A549 (cell line): ENCODE measurements around the gene HEXIM2. TPM values are rescaled to one million over a fixed set of nuclear protein-coding genes. Genes with fewer than 3 reads are reported as not detected.

Source experiments
- BCL3 ChIP-seq: fragments of >200 bp; sonication (Bioruptor Twin); formaldehyde crosslinking; IDR thresholded peaks from 3 replicates; pipeline ENCODE4 v1.6.1; 2016
- CBX2 ChIP-seq: fragments of 200-600 bp; sonication (generic); IDR thresholded peaks from 2 replicates; pipeline ENCODE4 v1.6.1; 2016; ENCODE audit warnings: low read depth, mild to moderate bottlenecking, borderline replicate concordance
- CHD4 ChIP-seq: fragments of 200-600 bp; sonication (generic); IDR thresholded peaks from 2 replicates; pipeline ENCODE4 v1.6.1; 2016; ENCODE audit warnings: antibody characterized with exemption, mild to moderate bottlenecking, borderline replicate concordance
- ELK1 ChIP-seq: fragments of 150-350 bp; IDR thresholded peaks from 2 replicates; pipeline ENCODE4 v1.6.1; 2014; ENCODE audit warnings: low read depth, mild to moderate bottlenecking, low read length
- FOXS1 ChIP-seq: fragments of 250-450 bp; sonication (Bioruptor Pico); IDR thresholded peaks from 2 replicates; pipeline ENCODE4 v1.5.0; 2020; ENCODE audit warnings: mild to moderate bottlenecking, moderate library complexity
- HEYL ChIP-seq: fragments of 250-450 bp; sonication (Bioruptor Pico); IDR thresholded peaks from 2 replicates; pipeline ENCODE4 v1.8.0; 2021; ENCODE audit warnings: mild to moderate bottlenecking, moderate library complexity
- JUN ChIP-seq, 2 experiments: fragments of >200 bp; sonication (Bioruptor Twin); formaldehyde crosslinking; IDR thresholded peaks; 2 replicates in 1 of 2; 3 replicates in 1 of 2; pipeline ENCODE4 v1.6.1; 2016 to 2017
- MAZ ChIP-seq: fragments of 150-350 bp; IDR thresholded peaks from 2 replicates; pipeline ENCODE4 v1.6.1; 2014; ENCODE audit warnings: antibody characterized with exemption, low read depth, low read length, borderline replicate concordance
- NFE2L2 ChIP-seq: fragments of 150-350 bp; conservative IDR thresholded peaks from 2 replicates; pipeline ENCODE4 v1.6.1; 2014; ENCODE audit warnings: low read length
- PHF8 ChIP-seq: fragments of 200-600 bp; sonication (generic); IDR thresholded peaks from 2 replicates; pipeline ENCODE4 v1.6.1; 2016; ENCODE audit warnings: low read depth, mild to moderate bottlenecking, antibody characterized with exemption, moderate library complexity, borderline replicate concordance
- POLR2AphosphoS2 ChIP-seq: conservative IDR thresholded peaks from 2 replicates; pipeline ENCODE4 v1.6.1; 2012; ENCODE audit warnings: low read length, improper control_type of control experiment, inconsistent platforms
- RFX5 ChIP-seq: fragments of 450-650 bp; IDR thresholded peaks from 2 replicates; pipeline ENCODE4 v1.7.1; 2014; ENCODE audit warnings: antibody characterized with exemption, mild to moderate bottlenecking, moderate library complexity
- RNF2 ChIP-seq: fragments of 200-600 bp; sonication (generic); IDR thresholded peaks from 2 replicates; pipeline ENCODE4 v1.6.1; 2016; ENCODE audit warnings: low read depth, mild to moderate bottlenecking, antibody characterized with exemption, moderate library complexity, borderline replicate concordance
- SMC3 ChIP-seq: fragments of >200 bp; sonication (Bioruptor Twin); formaldehyde crosslinking; IDR thresholded peaks from 3 replicates; pipeline ENCODE4 v1.6.1; 2018; ENCODE audit warnings: inconsistent platforms
- SREBF2 ChIP-seq: fragments of 450-650 bp; IDR thresholded peaks from 2 replicates; pipeline ENCODE4 v1.6.1; 2014; ENCODE audit warnings: mild to moderate bottlenecking, moderate library complexity
- TFCP2L1 ChIP-seq: fragments of 250-450 bp; sonication (Bioruptor Pico); IDR thresholded peaks from 2 replicates; pipeline ENCODE4 v1.5.0; 2021; ENCODE audit warnings: mild to moderate bottlenecking
- TP53 ChIP-seq: fragments of 250-450 bp; sonication (Bioruptor Pico); IDR thresholded peaks from 2 replicates; pipeline ENCODE4 v1.5.0; 2021; ENCODE audit warnings: mild to moderate bottlenecking, moderate library complexity
- ZSCAN20 ChIP-seq: fragments of 250-450 bp; sonication (Bioruptor Pico); IDR thresholded peaks from 2 replicates; pipeline ENCODE4 v1.8.0; 2022; ENCODE audit warnings: mild to moderate bottlenecking, moderate library complexity
- polyA plus RNA-seq, 4 experiments: library from polyadenylated mRNA; depleted of rRNA in 3 of 4; stranded (reverse); fragments of >200 nt; fragmentation: RNase III in 1 of 4; extraction: RNeasy Plus Mini Kit Qiagen cat#74134 plus additional on column Dnase treatment in 1 of 4; gene quantifications; 2 replicates in 3 of 4; 3 replicates in 1 of 4; pipeline ENCODE4 v1.2.3, GENCODE V29; 2011 to 2017
- TF ChIP-seq, protein P1 (sequence below): fragments of 250-450 bp; sonication (Bioruptor Pico); IDR thresholded peaks from 2 replicates; pipeline ENCODE4 v1.5.0; 2020; ENCODE audit warnings: low read depth, mild to moderate bottlenecking, moderate library complexity
- TF ChIP-seq, protein P2 (sequence below): fragments of 200-600 bp; sonication (generic); IDR thresholded peaks from 2 replicates; pipeline ENCODE4 v1.6.1; 2016; ENCODE audit warnings: antibody characterized with exemption, mild to moderate bottlenecking, moderate library complexity
- TF ChIP-seq, protein P3 (sequence below): IDR thresholded peaks from 2 replicates; pipeline ENCODE4 v1.6.1; 2012

The HEXIM2 gene
- polyA plus RNA-seq, 2 of the 4 experiments (the other 2 are of a cell fraction) = 15.5 to 23.1 TPM

DNA sequence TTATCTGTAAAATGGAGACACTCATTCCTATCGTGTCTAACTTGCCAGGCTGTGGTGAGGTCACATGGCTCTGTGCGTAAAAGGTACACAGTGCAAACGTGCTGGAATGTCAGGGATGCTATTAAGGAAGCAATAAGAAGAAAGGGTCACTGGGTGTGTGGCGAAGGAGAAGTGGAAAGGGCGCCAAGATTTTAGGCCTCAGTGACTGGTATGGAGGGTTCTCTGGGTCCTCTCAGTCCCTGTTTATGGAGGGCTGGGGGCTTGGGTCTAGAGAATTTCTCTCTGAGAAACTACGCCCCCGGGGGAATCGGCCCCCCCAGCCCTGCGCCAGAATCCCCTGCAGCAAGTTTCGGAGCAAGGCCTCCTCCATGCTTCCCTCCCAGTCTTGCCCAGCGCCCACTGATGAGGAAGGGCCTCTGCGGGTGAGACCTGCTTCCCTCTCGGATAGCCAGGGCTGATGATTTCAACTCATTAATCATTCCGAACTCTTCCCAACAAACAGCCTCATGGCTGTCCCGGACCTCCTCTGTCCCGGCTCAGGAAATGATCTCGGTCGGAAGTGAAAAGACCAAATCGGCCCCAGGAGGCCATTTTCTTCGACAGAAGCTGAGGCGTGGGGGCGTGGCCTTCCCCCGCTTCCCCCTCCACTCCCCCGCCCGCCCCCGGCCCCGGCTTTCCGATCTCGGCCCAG lies 14.6 kb upstream of the HEXIM2 start (continued):
- TF ChIP-seq RNF2 (no peak), TP53 (CRISPR knock-in tag) (peak; percentile 59; the same call in 1 of the 2 replicates), CBX2 (no peak), HEYL (no peak), ZSCAN20 (CRISPR knock-in tag) (no peak; the same call in 1 of the 2 replicates), ELK1 (no peak), TFCP2L1 (CRISPR knock-in tag) (peak; percentile 86), RFX5 (no peak), CHD4 (no peak), SREBF2 (no peak), POLR2AphosphoS2 (peak; percentile 91; the same call in 1 of the 2 replicates), FOXS1 (CRISPR knock-in tag) (peak; percentile 63; the same call in 1 of the 2 replicates), PHF8 (no peak; the same call in 1 of the 2 replicates), SMC3 (no peak), MAZ (no peak), NFE2L2 (no peak), JUN (IDR thresholded peaks at IDR 0.05) (no peak; a peak in 1 of 5 replicates), BCL3 (0 out of 3 replicates have a peak, but pooled peaks have one; percentile 10)
- TF ChIP-seq, protein P1, sequence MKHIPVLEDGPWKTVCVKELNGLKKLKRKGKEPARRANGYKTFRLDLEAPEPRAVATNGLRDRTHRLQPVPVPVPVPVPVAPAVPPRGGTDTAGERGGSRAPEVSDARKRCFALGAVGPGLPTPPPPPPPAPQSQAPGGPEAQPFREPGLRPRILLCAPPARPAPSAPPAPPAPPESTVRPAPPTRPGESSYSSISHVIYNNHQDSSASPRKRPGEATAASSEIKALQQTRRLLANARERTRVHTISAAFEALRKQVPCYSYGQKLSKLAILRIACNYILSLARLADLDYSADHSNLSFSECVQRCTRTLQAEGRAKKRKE (CRISPR knock-in tag) = peak; percentile 78; the same call in 1 of the 2 replicates
- TF ChIP-seq, protein P2, sequence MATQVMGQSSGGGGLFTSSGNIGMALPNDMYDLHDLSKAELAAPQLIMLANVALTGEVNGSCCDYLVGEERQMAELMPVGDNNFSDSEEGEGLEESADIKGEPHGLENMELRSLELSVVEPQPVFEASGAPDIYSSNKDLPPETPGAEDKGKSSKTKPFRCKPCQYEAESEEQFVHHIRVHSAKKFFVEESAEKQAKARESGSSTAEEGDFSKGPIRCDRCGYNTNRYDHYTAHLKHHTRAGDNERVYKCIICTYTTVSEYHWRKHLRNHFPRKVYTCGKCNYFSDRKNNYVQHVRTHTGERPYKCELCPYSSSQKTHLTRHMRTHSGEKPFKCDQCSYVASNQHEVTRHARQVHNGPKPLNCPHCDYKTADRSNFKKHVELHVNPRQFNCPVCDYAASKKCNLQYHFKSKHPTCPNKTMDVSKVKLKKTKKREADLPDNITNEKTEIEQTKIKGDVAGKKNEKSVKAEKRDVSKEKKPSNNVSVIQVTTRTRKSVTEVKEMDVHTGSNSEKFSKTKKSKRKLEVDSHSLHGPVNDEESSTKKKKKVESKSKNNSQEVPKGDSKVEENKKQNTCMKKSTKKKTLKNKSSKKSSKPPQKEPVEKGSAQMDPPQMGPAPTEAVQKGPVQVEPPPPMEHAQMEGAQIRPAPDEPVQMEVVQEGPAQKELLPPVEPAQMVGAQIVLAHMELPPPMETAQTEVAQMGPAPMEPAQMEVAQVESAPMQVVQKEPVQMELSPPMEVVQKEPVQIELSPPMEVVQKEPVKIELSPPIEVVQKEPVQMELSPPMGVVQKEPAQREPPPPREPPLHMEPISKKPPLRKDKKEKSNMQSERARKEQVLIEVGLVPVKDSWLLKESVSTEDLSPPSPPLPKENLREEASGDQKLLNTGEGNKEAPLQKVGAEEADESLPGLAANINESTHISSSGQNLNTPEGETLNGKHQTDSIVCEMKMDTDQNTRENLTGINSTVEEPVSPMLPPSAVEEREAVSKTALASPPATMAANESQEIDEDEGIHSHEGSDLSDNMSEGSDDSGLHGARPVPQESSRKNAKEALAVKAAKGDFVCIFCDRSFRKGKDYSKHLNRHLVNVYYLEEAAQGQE = 0 out of 2 replicates have a peak, but pooled peaks have one; percentile 37
- TF ChIP-seq, protein P3, sequence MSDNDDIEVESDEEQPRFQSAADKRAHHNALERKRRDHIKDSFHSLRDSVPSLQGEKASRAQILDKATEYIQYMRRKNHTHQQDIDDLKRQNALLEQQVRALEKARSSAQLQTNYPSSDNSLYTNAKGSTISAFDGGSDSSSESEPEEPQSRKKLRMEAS = peak; percentile 43; the same call in 1 of the 2 replicates
